Measurements from ENCODE around the gene HSPB2.

DNA sequence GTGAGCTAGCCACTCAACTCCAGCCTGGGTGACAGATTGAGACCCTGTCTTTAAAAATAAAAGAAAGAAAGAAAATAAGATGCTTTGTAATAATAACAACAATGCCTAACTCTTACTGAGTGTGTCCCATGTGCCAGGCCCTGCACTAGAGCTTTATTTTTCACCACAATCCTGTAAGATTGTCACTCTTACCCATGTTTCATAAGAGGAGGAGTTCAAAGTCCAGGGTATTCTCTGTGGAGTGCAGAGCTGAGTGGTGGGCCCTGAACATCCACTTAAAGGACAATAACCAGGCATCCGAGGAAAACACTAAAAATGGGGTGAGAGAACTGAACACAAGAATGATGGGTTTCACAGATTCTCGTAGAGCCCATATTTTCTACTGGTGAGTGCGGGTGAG, 5.3 kb downstream of the HSPB2 start:
- TF ChIP-seq EZH2 (IDR thresholded peaks at IDR 0.05; ENCODE audit: borderline replicate concordance, low read depth, low read length, severe bottlenecking): no peak
- TF ChIP-seq CTCF (IDR thresholded peaks at IDR 0.05; ENCODE audit: borderline replicate concordance, extremely low read depth, low read length, poor library complexity, severe bottlenecking): no peak

Data from DND-41 (cell line).